ENCODE data around the gene ZCCHC2. TPM values are rescaled to one million over a fixed set of nuclear protein-coding genes. Genes with fewer than 3 reads are reported as not detected.

ZCCHC2 gene
- total and polyA plus RNA-seq, 9 of the 15 experiments (the other 6 are each of a cell fraction or from before 2014, with no cell fraction given), result 1.0 to 9.2 (median 6.0) TPM

DNA sequence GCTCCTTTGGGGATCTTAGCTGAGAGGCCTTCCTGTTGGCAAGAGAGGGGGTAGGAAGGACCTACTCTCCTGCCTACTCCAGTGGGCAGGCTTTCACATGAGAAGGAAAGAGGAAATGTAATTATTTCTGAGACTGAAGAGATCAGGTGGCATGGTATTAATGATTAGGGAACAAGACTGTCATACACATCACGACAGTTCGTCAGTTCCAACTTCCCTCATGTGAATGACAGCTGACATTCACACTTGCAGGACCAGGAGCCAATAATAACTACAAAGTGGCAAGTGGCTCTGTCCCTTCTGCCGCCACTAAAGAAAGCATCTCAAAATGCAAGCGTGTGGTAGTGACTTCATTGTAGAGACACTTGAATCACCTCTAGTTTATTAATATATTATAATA is 90.0 kb downstream of the ZCCHC2 start (continued):
- TF ChIP-seq, protein P1, sequence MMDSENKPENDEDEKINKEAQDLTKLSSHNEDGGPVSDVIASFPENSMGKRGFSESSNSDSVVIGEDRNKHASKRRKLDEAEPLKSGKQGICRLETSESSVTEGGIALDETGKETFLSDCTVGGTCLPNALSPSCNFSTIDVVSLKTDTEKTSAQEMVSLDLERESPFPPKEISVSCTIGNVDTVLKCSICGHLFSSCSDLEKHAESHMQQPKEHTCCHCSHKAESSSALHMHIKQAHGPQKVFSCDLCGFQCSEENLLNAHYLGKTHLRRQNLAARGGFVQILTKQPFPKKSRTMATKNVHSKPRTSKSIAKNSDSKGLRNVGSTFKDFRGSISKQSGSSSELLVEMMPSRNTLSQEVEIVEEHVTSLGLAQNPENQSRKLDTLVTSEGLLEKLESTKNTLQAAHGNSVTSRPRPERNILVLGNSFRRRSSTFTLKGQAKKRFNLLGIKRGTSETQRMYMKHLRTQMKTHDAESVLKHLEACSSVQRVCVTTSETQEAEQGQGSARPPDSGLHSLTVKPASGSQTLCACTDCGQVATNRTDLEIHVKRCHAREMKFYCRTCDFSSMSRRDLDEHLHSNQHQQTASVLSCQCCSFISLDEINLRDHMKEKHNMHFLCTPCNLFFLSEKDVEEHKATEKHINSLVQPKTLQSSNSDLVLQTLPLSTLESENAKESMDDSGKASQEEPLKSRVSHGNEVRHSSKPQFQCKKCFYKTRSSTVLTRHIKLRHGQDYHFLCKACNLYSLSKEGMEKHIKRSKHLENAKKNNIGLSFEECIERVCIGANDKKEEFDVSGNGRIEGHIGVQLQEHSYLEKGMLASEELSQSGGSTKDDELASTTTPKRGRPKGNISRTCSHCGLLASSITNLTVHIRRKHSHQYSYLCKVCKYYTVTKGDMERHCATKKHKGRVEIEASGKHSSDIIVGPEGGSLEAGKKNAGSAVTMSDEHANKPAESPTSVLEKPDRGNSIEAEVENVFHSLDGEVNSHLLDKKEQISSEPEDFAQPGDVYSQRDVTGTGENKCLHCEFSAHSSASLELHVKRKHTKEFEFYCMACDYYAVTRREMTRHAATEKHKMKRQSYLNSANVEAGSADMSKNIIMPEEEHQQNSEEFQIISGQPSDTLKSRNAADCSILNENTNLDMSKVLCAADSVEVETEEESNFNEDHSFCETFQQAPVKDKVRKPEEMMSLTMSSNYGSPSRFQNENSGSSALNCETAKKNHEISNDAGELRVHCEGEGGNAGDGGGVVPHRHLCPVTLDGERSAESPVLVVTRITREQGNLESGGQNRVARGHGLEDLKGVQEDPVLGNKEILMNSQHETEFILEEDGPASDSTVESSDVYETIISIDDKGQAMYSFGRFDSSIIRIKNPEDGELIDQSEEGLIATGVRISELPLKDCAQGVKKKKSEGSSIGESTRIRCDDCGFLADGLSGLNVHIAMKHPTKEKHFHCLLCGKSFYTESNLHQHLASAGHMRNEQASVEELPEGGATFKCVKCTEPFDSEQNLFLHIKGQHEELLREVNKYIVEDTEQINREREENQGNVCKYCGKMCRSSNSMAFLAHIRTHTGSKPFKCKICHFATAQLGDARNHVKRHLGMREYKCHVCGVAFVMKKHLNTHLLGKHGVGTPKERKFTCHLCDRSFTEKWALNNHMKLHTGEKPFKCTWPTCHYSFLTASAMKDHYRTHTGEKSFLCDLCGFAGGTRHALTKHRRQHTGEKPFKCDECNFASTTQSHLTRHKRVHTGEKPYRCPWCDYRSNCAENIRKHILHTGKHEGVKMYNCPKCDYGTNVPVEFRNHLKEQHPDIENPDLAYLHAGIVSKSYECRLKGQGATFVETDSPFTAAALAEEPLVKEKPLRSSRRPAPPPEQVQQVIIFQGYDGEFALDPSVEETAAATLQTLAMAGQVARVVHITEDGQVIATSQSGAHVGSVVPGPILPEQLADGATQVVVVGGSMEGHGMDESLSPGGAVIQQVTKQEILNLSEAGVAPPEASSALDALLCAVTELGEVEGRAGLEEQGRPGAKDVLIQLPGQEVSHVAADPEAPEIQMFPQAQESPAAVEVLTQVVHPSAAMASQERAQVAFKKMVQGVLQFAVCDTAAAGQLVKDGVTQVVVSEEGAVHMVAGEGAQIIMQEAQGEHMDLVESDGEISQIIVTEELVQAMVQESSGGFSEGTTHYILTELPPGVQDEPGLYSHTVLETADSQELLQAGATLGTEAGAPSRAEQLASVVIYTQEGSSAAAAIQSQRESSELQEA (IDR thresholded peaks at IDR 0.05; ENCODE audit: low read depth), result no peak
- no peak for TF ChIP-seq ZNF253 (CRISPR knock-in tag; conservative IDR thresholded peaks at IDR 0.05)
- no peak for TF ChIP-seq COPS2 (conservative IDR thresholded peaks at IDR 0.05)
- no peak for TF ChIP-seq NONO (IDR thresholded peaks at IDR 0.05; ENCODE audit: low read depth in 2 of 2, low read length in 1 of 2)
- no peak for TF ChIP-seq SMC3 (conservative IDR thresholded peaks at IDR 0.05; ENCODE audit: insufficient read depth, low read depth, low read length)
- TF ChIP-seq, protein P2, sequence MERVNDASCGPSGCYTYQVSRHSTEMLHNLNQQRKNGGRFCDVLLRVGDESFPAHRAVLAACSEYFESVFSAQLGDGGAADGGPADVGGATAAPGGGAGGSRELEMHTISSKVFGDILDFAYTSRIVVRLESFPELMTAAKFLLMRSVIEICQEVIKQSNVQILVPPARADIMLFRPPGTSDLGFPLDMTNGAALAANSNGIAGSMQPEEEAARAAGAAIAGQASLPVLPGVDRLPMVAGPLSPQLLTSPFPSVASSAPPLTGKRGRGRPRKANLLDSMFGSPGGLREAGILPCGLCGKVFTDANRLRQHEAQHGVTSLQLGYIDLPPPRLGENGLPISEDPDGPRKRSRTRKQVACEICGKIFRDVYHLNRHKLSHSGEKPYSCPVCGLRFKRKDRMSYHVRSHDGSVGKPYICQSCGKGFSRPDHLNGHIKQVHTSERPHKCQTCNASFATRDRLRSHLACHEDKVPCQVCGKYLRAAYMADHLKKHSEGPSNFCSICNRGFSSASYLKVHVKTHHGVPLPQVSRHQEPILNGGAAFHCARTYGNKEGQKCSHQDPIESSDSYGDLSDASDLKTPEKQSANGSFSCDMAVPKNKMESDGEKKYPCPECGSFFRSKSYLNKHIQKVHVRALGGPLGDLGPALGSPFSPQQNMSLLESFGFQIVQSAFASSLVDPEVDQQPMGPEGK (CRISPR knock-in tag; IDR thresholded peaks at IDR 0.05; ENCODE audit: borderline replicate concordance), result no peak
- TF ChIP-seq ZNF76 (CRISPR knock-in tag; IDR thresholded peaks at IDR 0.05; ENCODE audit: borderline replicate concordance), result no peak
- TF ChIP-seq, protein P3, sequence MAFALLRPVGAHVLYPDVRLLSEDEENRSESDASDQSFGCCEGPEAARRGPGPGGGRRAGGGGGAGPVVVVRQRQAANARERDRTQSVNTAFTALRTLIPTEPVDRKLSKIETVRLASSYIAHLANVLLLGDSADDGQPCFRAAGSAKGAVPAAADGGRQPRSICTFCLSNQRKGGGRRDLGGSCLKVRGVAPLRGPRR (CRISPR knock-in tag; IDR thresholded peaks at IDR 0.05), result no peak
- TF ChIP-seq, protein P4, sequence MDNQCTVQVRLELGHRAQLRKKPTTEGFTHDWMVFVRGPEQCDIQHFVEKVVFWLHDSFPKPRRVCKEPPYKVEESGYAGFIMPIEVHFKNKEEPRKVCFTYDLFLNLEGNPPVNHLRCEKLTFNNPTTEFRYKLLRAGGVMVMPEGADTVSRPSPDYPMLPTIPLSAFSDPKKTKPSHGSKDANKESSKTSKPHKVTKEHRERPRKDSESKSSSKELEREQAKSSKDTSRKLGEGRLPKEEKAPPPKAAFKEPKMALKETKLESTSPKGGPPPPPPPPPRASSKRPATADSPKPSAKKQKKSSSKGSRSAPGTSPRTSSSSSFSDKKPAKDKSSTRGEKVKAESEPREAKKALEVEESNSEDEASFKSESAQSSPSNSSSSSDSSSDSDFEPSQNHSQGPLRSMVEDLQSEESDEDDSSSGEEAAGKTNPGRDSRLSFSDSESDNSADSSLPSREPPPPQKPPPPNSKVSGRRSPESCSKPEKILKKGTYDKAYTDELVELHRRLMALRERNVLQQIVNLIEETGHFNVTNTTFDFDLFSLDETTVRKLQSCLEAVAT (IDR thresholded peaks at IDR 0.05), result no peak
- TF ChIP-seq, protein P5, sequence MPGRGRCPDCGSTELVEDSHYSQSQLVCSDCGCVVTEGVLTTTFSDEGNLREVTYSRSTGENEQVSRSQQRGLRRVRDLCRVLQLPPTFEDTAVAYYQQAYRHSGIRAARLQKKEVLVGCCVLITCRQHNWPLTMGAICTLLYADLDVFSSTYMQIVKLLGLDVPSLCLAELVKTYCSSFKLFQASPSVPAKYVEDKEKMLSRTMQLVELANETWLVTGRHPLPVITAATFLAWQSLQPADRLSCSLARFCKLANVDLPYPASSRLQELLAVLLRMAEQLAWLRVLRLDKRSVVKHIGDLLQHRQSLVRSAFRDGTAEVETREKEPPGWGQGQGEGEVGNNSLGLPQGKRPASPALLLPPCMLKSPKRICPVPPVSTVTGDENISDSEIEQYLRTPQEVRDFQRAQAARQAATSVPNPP (IDR thresholded peaks at IDR 0.05; ENCODE audit: borderline replicate concordance, insufficient read depth, insufficient read length), result no peak

All from K562 (cell line).